ENCODE measurements around the gene ARHGEF2. TPM values are rescaled to one million over a fixed set of nuclear protein-coding genes. Genes with fewer than 3 reads are reported as not detected.

ARHGEF2 gene
- total and polyA plus RNA-seq, 10 of the 15 experiments (the other 5 are each of a cell fraction or from before 2014, with no cell fraction given), result 8.1 to 113 (median 69.9) TPM

DNA sequence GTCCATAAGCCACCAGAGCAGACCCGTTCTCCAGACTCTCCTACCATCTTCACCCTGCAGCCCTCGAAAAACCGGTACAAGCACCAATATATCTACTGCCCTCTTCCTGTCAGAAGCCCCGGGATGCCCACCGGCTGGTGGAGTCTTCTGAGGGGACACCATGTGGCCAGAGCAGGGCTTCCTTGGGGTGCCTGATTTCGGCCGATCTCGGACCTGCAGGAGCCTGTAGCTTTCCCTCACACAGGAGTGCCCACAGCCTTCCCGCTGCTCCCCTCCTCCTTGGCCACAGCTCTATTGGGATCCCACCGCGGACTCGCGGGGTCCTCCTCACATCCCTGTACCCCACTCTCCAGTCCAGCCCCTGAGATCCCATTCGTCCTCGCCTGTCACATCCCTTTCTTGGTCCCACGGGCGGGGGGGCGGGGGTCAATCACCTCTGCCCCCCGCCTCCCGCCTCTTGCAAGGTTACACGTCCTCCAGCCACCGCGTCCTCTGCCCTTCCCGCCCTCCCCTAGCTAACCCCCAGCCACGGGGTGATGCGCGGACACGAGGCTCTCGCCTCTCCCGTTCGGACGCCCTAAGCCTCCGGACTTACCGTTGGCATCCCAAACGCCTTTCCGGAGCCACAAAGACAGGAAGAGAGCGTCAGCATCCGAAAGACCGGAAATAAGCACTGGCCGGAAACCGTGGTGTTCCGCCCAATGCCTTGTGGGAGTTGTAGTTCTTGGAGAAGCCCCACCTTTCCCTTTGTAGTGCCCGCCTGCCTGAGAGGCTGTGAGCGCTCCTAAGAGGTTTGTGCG, 42.1 kb upstream of the ARHGEF2 start, which contains the start of gene SSR2 (continued):
- peak; percentile 52 for TF ChIP-seq E2F8 (IDR thresholded peaks at IDR 0.05; ENCODE audit: low read depth, partially characterized antibody)
- TF ChIP-seq IRF4 (IDR thresholded peaks at IDR 0.05; ENCODE audit: low read depth, low read length), result no peak
- TF ChIP-seq GATAD2B (conservative IDR thresholded peaks at IDR 0.05; ENCODE audit: low read depth), result no peak
- TF ChIP-seq DPF2 (IDR thresholded peaks at IDR 0.05), result no peak
- TF ChIP-seq ZNF207 (IDR thresholded peaks at IDR 0.05; ENCODE audit: borderline replicate concordance), result 0 out of 2 replicates have a peak, but pooled peaks have one; percentile 81
- no peak for TF ChIP-seq HSF1 (IDR thresholded peaks at IDR 0.05; ENCODE audit: low read depth, low read length)
- no peak for TF ChIP-seq FOS (IDR thresholded peaks at IDR 0.05; ENCODE audit: borderline replicate concordance, extremely low read depth, insufficient read length)
- no peak for TF ChIP-seq RB1 (IDR thresholded peaks at IDR 0.05; ENCODE audit: borderline replicate concordance)
- TF ChIP-seq E4F1 (IDR thresholded peaks at IDR 0.05; ENCODE audit: borderline replicate concordance, partially characterized antibody), result peak; percentile 51
- TF ChIP-seq SMAD5 (IDR thresholded peaks at IDR 0.05; ENCODE audit: low read depth), result peak; percentile 74; the same call in 1 of the 2 replicates
- TF ChIP-seq, protein P1, sequence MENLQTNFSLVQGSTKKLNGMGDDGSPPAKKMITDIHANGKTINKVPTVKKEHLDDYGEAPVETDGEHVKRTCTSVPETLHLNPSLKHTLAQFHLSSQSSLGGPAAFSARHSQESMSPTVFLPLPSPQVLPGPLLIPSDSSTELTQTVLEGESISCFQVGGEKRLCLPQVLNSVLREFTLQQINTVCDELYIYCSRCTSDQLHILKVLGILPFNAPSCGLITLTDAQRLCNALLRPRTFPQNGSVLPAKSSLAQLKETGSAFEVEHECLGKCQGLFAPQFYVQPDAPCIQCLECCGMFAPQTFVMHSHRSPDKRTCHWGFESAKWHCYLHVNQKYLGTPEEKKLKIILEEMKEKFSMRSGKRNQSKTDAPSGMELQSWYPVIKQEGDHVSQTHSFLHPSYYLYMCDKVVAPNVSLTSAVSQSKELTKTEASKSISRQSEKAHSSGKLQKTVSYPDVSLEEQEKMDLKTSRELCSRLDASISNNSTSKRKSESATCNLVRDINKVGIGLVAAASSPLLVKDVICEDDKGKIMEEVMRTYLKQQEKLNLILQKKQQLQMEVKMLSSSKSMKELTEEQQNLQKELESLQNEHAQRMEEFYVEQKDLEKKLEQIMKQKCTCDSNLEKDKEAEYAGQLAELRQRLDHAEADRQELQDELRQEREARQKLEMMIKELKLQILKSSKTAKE (IDR thresholded peaks at IDR 0.05; ENCODE audit: low read depth, poor library complexity, severe bottlenecking), result no peak
- TF ChIP-seq, protein P2, sequence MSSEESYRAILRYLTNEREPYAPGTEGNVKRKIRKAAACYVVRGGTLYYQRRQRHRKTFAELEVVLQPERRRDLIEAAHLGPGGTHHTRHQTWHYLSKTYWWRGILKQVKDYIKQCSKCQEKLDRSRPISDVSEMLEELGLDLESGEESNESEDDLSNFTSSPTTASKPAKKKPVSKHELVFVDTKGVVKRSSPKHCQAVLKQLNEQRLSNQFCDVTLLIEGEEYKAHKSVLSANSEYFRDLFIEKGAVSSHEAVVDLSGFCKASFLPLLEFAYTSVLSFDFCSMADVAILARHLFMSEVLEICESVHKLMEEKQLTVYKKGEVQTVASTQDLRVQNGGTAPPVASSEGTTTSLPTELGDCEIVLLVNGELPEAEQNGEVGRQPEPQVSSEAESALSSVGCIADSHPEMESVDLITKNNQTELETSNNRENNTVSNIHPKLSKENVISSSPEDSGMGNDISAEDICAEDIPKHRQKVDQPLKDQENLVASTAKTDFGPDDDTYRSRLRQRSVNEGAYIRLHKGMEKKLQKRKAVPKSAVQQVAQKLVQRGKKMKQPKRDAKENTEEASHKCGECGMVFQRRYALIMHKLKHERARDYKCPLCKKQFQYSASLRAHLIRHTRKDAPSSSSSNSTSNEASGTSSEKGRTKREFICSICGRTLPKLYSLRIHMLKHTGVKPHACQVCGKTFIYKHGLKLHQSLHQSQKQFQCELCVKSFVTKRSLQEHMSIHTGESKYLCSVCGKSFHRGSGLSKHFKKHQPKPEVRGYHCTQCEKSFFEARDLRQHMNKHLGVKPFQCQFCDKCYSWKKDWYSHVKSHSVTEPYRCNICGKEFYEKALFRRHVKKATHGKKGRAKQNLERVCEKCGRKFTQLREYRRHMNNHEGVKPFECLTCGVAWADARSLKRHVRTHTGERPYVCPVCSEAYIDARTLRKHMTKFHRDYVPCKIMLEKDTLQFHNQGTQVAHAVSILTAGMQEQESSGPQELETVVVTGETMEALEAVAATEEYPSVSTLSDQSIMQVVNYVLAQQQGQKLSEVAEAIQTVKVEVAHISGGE (CRISPR knock-in tag; IDR thresholded peaks at IDR 0.05), result no peak
- TF ChIP-seq HDAC6 (IDR thresholded peaks at IDR 0.05; ENCODE audit: unreplicated experiment), result no peak
- peak; percentile 88 for TF ChIP-seq CREM (IDR thresholded peaks at IDR 0.05; ENCODE audit: low read depth)
- peak; percentile 34; the same call in 1 of the 2 replicates for TF ChIP-seq YY1 (IDR thresholded peaks at IDR 0.05; ENCODE audit: low read depth, low read length)
- TF ChIP-seq POLR2AphosphoS5 (IDR thresholded peaks at IDR 0.05; ENCODE audit: low read length), result peak; percentile 91

Measured in GM12878 (cell line).